Measurements from ENCODE around the gene EHMT1. TPM values are rescaled to one million over a fixed set of nuclear protein-coding genes. Genes with fewer than 3 reads are reported as not detected.

EHMT1 gene
- total and polyA plus RNA-seq, 10 of the 15 experiments (the other 5 are each of a cell fraction or from before 2014, with no cell fraction given), result 2.9 to 100 (median 48.1) TPM

GRCh38 chr9:137761032-137761431, 142.2 kb downstream of the EHMT1 start:
- Histone ChIP-seq H3K4me3 (no peak overlapping the region), H2AFZ (ENCODE audit: control insufficient read depth, low read depth, low read length) (no peak overlapping the region), H4K20me1 (ENCODE audit: control insufficient read depth, insufficient read depth) (no peaks in the 10 kb centered on the region), H3K79me2 (ENCODE audit: control insufficient read depth, insufficient read depth, low read length) (peaks cover 27% of the 10 kb centered on the region), H3K9me3 (replicated peaks; ENCODE audit: control insufficient read depth, insufficient read depth, low read length) (peaks cover 11% of the 10 kb centered on the region; the same call in 2 of the 3 replicates), H3K27ac (ENCODE audit: control insufficient read depth, insufficient read depth) (peak overlapping the region; percentile 96), H3K36me3 (ENCODE audit: control insufficient read depth in 2 of 2, insufficient read depth in 2 of 2, low read length in 1 of 2) (peaks cover 32 to 48% of the 10 kb centered on the region in 2 experiments), H3K27me3 (replicated peaks in 1 of 2; ENCODE audit: control insufficient read depth in 2 of 2, insufficient read depth in 2 of 2, low read length in 1 of 2) (no peaks in the 10 kb centered on the region), H3K4me1 (ENCODE audit: control insufficient read depth, insufficient read depth, low read length) (peaks cover 67% of the 10 kb centered on the region), H3K4me2 (ENCODE audit: control insufficient read depth, insufficient read depth) (peak overlapping the region; percentile 21; the same call in 1 of the 2 replicates), H3K9ac (ENCODE audit: control insufficient read depth, insufficient read depth, low read length) (peak overlapping the region; percentile 41)
- DNase-seq (ENCODE audit: low read depth, low spot score), result peak; percentile 85
- SMC1A ChIA-PET (ENCODE audit: uncharacterized antibody, unreplicated experiment), result interaction anchor here (0.9 to 2.8 kb wide), 6 partner anchors 16 to 227 kb away, joined by 3 to 32 read pairs (median 7); no protein-coding TSS in a partner anchor
- RAD21 ChIA-PET (ENCODE audit: unreplicated experiment), result interaction anchor here (0.6 to 7.1 kb wide), 11 partner anchors 11 to 90 kb away, joined by 3 to 65 read pairs (median 4); no protein-coding TSS in a partner anchor
- in situ Hi-C loops (cut with MboI) (no loop called here), intact Hi-C loops (cut with micrococcal nuclease; ENCODE audit: unreplicated experiment) (no loop called here)
- peak; percentile 85 for FAIRE-seq
- CTCF ChIA-PET, result interaction anchor here (0.7 to 2.5 kb wide), 6 partner anchors 12 to 88 kb away, joined by 3 to 23 read pairs (median 4); no protein-coding TSS in a partner anchor
- WGBS (ENCODE audit: insufficient coverage, insufficient replicate concordance, low lambda C conversion rate, missing lambda C conversion rate), result 0% methylated on average over 7 of the region's 7 CpGs
- POLR2A ChIA-PET, result interaction anchor here (0.6 to 7.4 kb wide), 4 partner anchors 11 to 1034 kb away, joined by 3 to 59 read pairs (median 5); no protein-coding TSS in a partner anchor
- ATAC-seq, result peak; percentile 31
- BruUV-seq (replicated peaks), result no TSS peak
- no peak for TF ChIP-seq JUND (IDR thresholded peaks at IDR 0.05; ENCODE audit: low read depth, low read length)
- TF ChIP-seq ZNF592 (IDR thresholded peaks at IDR 0.05), result peak; percentile 87
- no peak for TF ChIP-seq NR2F1 (conservative IDR thresholded peaks at IDR 0.05)
- TF ChIP-seq EP300 (IDR thresholded peaks at IDR 0.05; ENCODE audit: borderline replicate concordance in 1 of 2, control insufficient read depth in 1 of 2, low read depth in 2 of 2, low read length in 2 of 2), result peak; percentile 62 to 90; a peak in 2 of 4 replicates
- TF ChIP-seq YY1 (IDR thresholded peaks at IDR 0.05; ENCODE audit: low read depth, low read length), result peak; percentile 87
- no peak for TF ChIP-seq ZNF384 (IDR thresholded peaks at IDR 0.05; ENCODE audit: borderline replicate concordance, low read depth, low read length)
- TF ChIP-seq ZBED1 (IDR thresholded peaks at IDR 0.05; ENCODE audit: borderline replicate concordance), result no peak
- peak; percentile 44; the same call in 1 of the 2 replicates for TF ChIP-seq NFIC (IDR thresholded peaks at IDR 0.05; ENCODE audit: low read depth, low read length)
- no peak for TF ChIP-seq IRF3 (IDR thresholded peaks at IDR 0.05)
- TF ChIP-seq SMAD1 (IDR thresholded peaks at IDR 0.05; ENCODE audit: low read depth, partially characterized antibody), result no peak
- no peak for TF ChIP-seq YBX1 (IDR thresholded peaks at IDR 0.05)
- no peak for TF ChIP-seq FOS (IDR thresholded peaks at IDR 0.05; ENCODE audit: borderline replicate concordance, extremely low read depth, insufficient read length)
- TF ChIP-seq NFXL1 (IDR thresholded peaks at IDR 0.05; ENCODE audit: borderline replicate concordance), result no peak
- no peak for TF ChIP-seq TAF1 (IDR thresholded peaks at IDR 0.05; ENCODE audit: borderline replicate concordance, low read depth, low read length)
- TF ChIP-seq DPF2 (IDR thresholded peaks at IDR 0.05), result peak; percentile 70
- TF ChIP-seq NKRF (conservative IDR thresholded peaks at IDR 0.05), result no peak
- TF ChIP-seq MTA3 (IDR thresholded peaks at IDR 0.05; ENCODE audit: borderline replicate concordance, low read length), result no peak
- TF ChIP-seq JUNB (IDR thresholded peaks at IDR 0.05), result peak; percentile 53

Data from GM12878 (cell line).